HG03575 (cell line): ENCODE results near the gene LRP2BP.

Experiments used
- ATAC-seq: cut with Tn5 transposase; IDR thresholded peaks from one replicate; pipeline ENCODE4 v1.9.1; 2021; ENCODE audit not compliant: unreplicated experiment, insufficient number of reproducible peaks, low FRiP score; ENCODE audit errors: extremely low read depth

Gene LRP2BP

DNA sequence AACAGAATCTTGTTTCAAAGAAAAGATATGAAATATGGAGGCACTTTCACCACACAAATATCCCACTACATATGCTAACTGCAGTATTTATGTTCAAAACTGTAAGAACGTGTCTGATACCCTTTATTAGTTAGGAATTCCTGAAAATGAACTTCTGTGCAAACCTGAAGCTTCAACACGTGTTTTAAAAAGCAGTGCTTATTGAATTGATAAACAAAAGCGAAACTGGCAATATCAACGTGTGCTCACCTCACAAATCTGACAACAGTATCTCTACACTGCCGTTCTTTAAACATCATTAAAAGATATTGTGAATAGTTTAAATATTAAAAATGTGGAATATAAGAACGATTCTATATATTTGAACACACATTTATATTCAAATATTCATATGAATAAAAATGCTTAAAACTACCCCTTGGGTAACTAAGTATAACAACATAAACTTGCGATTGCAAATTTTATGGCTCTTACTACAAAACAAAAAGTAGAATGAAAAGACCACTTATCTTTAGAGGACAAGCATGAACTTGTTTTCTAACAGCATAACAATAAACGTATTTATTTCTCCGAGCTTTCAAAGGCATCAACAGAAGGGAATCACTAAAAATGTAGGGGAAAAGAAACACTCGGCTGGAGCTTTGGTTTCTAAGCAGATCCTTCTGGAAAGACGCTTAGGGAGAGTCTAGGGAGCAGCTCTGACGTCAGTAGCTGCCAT lies at the start of gene LRP2BP:
TSS of gene LRP2BP (minus strand) at position 687 of the 718 bp plus-strand sequence. CDS start 17,738 bp downstream, outside the sequence.
- ATAC-seq: no peak

DNA sequence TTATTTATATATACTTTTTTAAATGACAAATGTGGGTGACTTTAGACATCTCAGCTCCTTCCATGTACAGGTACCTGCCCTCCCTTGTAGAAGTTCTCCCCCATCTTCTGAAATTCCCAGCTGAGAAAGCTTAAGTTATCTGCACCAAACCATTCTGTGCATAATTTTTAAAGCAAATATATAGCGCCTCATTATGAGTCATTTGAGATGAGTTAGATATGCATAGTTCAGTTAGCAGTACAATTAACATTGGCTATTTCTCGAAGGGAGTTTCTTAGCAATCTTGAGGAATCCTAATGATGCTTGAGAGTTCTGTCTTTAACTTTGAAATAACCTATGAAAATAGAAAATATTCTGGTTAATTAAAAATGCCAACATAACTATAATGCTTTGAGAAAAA lies 49.5 kb upstream of the LRP2BP start:
- no peak for ATAC-seq

GRCh38 chr4:185441479-185441878 lies 45.8 kb upstream of the LRP2BP start:
- no peak for ATAC-seq

- ATAC-seq: no peak
These were observed 42.1 kb upstream of the LRP2BP start for GRCh38 chr4:185437809-185438208.

DNA sequence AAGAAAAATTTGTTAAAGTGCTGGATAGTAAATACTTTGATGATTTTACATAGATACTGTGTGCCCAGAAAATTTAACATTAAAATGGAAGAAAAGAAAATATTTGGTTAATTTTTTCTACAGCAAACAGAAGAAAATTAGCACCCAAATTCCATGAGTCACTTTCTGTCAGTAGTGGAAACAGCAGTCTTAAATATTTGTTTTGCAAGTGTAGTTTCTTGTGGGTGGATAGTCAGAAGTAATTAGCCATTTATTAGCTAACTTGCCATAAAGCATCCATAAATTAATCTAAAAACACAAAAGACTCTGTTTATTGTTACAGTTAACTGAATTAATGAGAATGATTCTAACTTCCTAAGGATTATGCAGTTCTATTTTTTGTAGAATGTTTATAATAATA lies 39.7 kb upstream of the LRP2BP start:
- ATAC-seq: no peak

DNA sequence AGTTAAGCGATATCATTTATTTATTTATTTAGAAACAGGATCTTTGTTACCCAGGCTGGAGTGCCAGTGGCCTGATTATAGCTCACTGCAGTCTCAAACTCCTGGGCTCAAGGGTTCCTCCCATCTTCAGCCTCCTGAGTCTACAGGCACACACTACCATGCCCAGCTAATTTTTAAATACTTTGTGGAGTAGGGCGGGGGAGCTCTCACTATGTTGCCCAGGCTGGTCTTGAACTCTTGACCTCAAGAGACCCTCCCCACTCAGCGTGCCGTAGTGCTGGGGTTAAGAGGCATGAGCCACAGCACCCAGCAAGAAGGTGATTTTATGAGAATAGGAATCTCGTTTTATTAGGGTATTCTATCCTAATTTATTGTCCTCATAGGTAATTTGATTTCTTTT lies 33.9 kb upstream of the LRP2BP start:
- ATAC-seq: no peak

GRCh38 chr4:185426960-185427688 lies 31.4 kb upstream of the LRP2BP start:
- no peak for ATAC-seq

- ATAC-seq: peak; percentile 88
These were observed 30.1 kb upstream of the LRP2BP start, which contains the start of gene UFSP2 for GRCh38 chr4:185425647-185426352. Gene UFSP2 (minus strand): TSS chr4:185425964. CDS start chr4:185425868, 96 bp downstream.

DNA sequence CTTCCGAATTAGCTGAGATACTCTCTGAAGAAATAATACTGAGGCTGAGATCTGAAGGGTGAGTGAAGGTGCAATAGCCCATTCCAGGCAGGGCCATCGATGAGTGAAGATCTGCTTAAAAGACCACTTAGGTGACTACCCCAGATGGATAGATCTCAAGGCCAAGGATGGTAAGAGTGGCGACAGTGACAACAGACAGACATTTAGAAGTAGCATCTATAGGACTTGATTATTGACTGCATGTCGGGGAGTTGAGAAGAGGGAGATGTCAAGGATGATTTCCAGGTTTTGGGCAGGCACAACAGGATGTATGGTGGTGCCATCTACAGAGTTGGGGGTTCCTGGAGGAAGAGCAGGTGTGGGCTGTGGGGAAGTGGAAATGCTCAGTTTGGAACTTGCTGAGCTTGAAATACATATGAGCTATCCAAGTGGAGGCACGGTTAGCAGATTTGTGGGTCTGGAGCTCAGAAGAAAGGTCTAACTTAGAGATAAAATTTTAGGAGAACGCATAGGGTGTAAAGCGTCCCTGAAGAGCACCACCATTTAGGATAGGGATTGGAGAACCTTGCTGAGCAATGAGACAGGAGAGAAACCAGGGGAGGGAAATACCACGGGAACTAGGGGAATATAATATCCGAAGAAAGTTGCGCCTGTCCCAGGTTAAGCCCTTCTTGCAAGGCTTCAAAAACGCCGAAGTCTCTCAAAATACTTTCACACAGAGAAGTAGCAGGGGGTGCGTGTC lies 29.4 kb upstream of the LRP2BP start:
- no peak for ATAC-seq

- ATAC-seq: no peak
These were observed 25.8 kb upstream of the LRP2BP start for GRCh38 chr4:185421366-185422124.

GRCh38 chr4:185416955-185417354 lies 21.2 kb upstream of the LRP2BP start:
- ATAC-seq: no peak

- no peak for ATAC-seq
These were observed 16.7 kb upstream of the LRP2BP start for GRCh38 chr4:185412412-185412811.

GRCh38 chr4:185411849-185412248 lies 16.1 kb upstream of the LRP2BP start:
- no peak for ATAC-seq

GRCh38 chr4:185408432-185408831 lies 12.7 kb upstream of the LRP2BP start:
- ATAC-seq: no peak

GRCh38 chr4:185405296-185405999 lies 9.7 kb upstream of the LRP2BP start:
- no peak for ATAC-seq

GRCh38 chr4:185404031-185404430 lies 8.3 kb upstream of the LRP2BP start:
- ATAC-seq: no peak

DNA sequence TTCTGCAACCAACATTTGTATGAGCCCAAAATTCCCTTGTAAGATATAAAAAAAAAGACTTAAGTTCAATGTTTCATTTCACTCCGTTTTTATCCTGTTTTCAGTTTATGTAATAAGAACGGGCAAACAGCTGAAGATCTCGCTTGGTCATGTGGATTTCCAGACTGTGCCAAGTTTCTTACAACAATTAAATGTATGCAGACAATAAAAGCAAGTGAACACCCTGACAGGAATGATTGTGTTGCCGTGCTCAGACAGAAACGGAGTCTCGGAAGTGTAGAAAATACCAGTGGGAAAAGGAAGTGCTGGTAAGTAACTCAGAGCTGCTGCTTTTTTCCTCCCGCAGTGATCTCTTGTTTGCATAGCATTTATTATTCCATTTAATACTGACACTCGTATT lies 3.7 kb upstream of the LRP2BP start:
- ATAC-seq: no peak

DNA sequence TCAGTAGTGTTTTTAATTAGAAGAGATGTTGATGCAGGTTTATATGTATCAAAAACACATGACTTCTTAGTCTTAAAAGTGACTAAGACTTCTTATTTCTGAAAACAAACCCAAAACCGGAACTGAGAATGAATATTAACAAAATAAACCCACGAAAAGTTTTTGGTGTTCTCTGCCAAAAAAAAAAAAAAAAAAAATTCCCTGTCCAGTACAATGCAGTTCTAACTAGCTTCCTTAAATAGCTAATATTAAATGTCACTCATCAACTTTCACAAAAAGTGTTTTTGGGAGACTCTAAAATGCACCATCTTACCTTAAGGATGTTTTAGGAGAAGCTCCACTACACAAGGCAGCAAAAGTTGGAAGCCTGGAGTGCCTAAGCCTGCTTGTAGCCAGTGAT lies 2.9 kb upstream of the LRP2BP start:
- ATAC-seq: no peak
